IPS-18c (cell line): Measurements from ENCODE around the gene TP53AIP1.

Source experiments
- H3K4me3 ChIP-seq: 2 replicates; pipeline ENCODE4 v1.7.0; 2013; ENCODE audit warnings: low read depth, mild to moderate bottlenecking, low read length, moderate library complexity; ENCODE audit not compliant: insufficient read depth
- H3K9me3 ChIP-seq: one replicate; pipeline ENCODE4 v1.6.1; 2013; ENCODE audit warnings: mild to moderate bottlenecking, low read length, moderate library complexity; ENCODE audit not compliant: control insufficient read depth, insufficient read depth

Gene TP53AIP1

DNA sequence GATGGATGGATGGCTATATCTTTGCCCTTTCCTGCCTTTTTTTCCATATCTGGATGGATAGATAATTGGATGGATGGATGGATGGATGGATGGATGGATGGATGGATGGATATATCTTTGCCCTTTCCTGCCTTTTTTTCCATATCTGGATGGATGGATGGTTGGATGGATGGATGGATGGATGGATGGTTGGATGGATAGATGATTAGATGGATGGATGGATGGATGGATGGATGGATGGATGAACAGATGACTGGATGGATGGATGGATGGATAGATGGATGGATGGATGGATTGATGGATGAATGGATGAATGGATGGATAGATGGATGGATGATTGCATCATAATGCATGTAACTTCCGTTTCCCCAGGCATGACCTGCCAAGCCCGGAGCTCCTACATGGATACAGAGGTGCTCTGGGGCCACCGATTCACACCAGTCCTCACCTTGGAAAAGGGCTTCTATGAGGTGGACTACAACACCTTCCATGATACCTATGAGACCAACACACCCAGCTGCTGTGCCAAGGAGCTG lies 26.6 kb downstream of the TP53AIP1 start:
- H3K4me3 ChIP-seq, result no peak overlapping the region
- no peaks in the 10 kb centered on the region for H3K9me3 ChIP-seq

DNA sequence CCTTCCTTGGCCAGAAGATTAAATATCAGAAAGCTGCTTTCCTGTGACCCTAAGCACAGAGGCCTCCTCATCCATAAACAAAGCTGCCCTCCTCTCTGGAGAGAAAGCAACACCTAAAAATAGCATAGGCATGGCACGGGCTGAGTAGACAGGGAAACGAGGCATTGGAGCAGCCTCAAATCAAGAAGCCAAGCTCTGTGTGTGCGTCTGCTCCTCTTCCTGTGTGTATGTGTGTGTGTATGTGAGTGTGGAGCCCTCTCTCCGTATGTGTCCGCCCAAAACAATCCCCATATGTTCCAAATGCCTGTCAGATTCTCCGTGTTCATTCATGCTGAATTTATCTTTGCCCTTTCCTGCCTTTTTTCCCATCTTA lies 27.5 kb downstream of the TP53AIP1 start:
- no peak overlapping the region for H3K4me3 ChIP-seq
- H3K9me3 ChIP-seq, result no peaks in the 10 kb centered on the region

DNA sequence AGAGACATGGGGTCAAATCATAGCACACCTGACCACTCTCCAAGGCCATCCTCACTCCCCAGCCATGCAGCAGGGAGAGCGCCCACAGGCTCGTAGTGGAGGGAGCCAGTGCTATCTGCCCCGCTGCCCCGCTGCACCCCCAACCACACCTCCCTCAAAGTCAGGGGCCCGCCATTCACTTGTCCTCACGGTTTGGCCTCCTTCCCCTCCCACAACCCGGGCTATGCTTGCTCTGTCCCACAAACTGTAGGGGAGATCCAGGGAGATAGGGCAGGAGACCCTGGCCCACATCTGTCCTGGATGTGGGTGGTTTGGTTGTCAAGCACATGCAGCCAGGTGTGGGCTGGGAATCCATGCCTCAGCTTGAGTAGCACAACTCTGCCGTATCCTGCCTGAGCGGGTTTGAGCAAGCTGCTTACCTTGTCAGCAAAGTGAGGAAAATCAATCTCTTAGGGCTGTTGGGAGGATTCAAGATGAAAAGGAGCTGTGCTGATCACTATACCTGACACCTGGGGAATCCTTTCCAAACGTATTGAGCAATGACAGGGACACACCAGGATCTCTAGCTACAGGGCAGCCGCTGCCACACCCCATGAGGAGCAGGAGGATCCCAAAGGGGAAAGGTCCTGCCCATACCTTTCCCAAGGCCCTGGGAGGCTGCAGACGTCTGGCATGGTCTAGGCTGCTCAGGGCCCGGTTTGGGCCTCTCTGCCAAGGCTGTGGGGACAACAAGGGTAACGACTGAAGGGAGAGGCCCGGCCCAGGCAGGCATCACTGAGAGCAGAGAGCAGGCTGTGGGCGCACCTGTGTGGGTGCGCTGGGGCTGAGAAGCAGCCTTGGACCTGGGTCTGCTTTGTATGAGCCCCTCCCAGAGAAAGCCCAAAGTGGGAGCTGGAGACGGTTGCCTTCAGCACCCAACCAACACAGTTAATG lies 28.2 kb downstream of the TP53AIP1 start:
- no peaks in the 10 kb centered on the region for H3K9me3 ChIP-seq
- no peak overlapping the region for H3K4me3 ChIP-seq

DNA sequence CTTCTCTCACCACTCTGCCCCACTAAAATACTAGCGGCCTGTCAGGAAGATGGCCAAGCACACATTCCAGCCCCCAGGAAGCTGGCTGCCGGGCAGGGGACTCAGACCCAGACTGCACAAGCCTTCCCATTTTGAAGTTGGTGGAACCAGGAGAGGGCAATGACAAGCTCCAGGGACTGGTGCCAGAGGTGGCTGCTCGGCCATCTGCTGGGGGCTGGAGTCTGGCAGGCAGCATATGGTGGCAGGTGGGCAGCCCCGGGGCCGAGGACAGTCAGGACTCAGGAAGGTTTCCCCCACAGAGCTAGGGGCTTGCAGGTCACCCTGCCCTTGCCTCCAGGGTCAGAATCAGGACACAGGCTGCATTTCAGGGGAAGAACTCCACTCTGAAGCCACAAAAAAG lies 28.9 kb downstream of the TP53AIP1 start:
- no peaks in the 10 kb centered on the region for H3K9me3 ChIP-seq
- no peak overlapping the region for H3K4me3 ChIP-seq

DNA sequence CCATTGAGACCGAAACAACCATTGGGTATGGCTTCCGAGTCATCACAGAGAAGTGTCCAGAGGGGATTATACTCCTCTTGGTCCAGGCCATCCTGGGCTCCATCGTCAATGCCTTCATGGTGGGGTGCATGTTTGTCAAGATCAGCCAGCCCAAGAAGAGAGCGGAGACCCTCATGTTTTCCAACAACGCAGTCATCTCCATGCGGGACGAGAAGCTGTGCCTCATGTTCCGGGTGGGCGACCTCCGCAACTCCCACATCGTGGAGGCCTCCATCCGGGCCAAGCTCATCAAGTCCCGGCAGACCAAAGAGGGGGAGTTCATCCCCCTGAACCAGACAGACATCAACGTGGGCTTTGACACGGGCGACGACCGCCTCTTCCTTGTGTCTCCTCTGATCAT lies 31.0 kb downstream of the TP53AIP1 start:
- H3K4me3 ChIP-seq, result no peak overlapping the region
- peaks cover 3% of the 10 kb centered on the region for H3K9me3 ChIP-seq

DNA sequence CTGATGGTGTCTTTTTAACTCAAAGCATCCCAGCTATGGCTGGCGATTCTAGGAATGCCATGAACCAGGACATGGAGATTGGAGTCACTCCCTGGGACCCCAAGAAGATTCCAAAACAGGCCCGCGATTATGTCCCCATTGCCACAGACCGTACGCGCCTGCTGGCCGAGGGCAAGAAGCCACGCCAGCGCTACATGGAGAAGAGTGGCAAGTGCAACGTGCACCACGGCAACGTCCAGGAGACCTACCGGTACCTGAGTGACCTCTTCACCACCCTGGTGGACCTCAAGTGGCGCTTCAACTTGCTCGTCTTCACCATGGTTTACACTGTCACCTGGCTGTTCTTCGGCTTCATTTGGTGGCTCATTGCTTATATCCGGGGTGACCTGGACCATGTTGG lies 31.4 kb downstream of the TP53AIP1 start:
- Histone ChIP-seq H3K4me3 (no peak overlapping the region), H3K9me3 (peaks cover 3% of the 10 kb centered on the region)

DNA sequence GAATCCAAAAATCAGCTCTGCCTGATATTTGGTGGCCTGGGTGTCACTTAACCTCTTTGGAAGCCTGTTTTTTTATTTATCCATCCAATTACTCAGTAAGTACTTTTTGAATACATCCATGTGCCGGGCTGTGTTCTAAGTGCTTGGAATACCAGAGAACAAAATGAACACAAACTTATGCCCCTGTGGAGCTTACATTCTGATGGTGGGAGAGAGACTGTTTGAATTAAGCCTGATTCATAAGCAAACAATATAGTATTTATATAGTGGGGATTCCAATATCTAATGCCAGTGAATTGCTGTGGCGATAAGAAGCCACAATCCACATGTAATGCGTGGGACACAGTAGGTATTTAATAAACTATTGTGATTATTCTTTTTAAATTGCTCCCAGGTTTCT lies 32.1 kb downstream of the TP53AIP1 start:
- Histone ChIP-seq H3K9me3 (peaks cover 3% of the 10 kb centered on the region), H3K4me3 (no peak overlapping the region)

DNA sequence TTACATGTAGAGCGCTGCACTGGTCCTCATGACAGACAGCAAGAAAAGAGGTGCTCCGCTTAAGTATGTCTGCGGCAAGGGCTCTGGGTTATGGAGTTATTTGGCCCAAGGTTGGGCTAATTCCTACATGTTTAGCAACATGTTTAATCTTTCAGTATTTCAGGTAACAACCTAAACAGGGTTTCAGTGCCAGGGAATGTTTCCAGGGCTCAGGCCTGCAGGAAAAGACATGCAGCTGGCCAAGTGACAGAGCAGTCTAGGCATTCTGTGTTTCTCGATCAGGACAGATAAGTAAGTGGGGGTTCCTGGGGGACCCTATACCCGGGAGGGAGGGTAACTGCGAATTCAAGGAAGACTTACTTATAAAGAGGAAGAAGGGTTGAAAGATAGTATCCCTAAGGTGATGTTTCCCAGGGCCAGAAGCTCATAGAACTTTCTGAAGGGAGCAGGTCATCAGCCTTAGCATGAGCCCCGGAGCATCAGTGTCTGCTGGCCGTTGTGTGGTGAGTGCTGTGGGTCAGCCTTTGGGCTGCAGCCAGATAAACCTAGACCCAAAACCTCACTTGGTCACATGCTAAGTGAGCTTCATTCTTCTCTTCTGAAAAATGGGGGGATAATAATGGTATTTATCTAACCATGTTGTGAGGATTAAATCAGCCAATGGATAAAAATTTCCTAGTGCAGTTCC lies 33.1 kb downstream of the TP53AIP1 start:
- Histone ChIP-seq H3K9me3 (peaks cover 3% of the 10 kb centered on the region), H3K4me3 (no peak overlapping the region)

DNA sequence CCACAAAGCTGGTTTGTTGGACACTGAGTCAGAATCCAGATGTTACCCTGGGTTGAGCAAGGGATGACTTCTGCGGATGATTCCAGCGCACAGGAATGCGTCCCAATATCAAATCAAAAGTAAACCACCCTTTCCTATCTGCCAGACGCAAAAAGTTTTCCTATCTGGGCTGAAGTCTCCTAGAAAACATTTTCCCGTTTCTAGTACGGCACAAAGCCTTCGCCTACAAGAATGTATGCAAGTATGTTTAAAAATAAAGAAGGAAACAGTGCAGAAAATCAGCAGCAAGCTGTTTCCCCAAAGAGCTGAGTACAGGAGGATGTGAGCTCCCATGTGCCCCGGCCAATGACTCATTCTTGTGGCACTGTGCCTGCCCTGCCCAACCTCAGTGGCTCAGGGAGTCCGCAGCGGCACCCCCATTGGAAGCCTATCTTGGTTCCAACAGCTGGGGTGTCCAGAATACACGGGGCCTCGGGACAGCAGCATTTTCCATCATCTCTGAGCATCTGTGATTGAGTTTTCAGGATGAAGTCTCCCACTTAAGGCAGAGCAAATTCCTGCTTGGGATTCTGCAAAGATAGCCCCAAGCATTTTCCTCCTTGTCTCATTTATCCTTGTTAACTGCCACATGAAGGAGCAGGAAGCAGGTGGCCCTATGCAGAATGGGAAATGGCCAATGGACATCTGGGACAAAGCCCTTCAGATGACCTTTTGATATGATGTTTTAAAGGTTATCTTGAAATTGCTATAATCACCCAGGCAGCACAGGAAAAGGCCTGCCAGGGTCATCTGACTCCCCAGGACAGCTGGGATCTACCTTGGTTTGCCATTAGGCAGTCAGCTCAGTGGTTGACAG lies 34.1 kb downstream of the TP53AIP1 start:
- no peak overlapping the region for H3K4me3 ChIP-seq
- peaks cover 5% of the 10 kb centered on the region for H3K9me3 ChIP-seq

DNA sequence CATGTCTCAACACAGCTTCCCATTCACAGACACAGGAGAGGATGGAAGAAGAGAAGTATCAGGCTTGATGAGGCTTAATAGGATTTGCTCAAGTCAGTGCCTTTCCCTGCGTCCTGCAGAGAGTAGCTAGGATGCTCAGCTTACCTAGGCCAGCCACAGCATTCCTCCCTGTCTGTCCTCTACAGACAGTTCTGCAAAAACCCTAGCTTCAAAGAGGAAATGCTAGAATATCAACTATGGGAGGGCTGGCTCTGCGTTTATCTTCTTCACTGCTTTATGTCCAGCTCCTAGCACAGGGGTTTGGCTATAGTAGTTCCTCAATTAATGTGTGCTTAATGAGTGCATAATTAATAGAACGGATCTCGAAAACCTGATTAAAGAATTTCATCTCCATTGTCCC lies 35.1 kb downstream of the TP53AIP1 start:
- no peak overlapping the region for H3K4me3 ChIP-seq

DNA sequence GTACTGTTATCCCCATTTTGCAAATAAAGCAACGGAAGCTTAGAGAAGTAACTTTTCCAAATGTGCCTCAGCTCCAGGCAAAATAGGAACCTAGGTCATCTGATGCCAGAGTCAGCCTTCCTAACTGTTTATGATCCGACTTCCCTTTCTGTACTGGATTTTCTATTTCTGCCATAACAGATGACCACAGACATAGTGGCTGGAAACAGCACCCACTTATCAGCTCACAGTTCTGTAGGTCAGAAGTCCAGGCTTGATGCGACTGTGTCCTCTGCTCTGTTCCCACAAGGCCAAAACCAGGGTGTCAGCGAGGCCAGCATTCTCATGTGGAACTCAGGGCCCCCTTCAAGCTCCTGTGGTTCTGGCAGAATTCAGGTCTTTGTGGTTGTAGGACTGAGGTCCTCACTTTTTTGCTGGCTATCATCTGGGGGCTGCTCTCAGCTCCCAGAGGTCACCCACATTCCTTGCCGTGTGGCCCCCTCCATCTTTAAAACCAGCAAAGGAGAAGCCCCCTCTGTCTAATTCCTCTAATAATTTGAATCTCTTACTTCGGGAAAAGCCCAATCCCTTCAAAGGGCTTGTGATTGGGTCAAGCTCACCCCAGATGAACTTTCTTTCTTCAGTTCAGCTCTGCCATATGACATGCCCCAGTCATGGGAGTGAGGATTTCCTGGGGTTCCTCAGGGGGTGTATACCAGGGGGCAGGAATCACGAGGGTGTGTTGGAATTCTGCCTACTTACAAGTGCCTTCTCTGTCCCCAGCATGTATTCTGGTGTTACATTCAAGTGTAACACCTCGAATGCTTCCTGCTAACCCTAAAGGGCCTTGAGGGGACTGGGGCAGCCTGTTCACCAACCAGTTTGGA lies 36.3 kb downstream of the TP53AIP1 start:
- Histone ChIP-seq H3K4me3 (no peak overlapping the region), H3K9me3 (peaks cover 5% of the 10 kb centered on the region)

More for the DNA sequence above, 35.1 kb downstream of the TP53AIP1 start:
- H3K9me3 ChIP-seq, result peaks cover 5% of the 10 kb centered on the region

DNA sequence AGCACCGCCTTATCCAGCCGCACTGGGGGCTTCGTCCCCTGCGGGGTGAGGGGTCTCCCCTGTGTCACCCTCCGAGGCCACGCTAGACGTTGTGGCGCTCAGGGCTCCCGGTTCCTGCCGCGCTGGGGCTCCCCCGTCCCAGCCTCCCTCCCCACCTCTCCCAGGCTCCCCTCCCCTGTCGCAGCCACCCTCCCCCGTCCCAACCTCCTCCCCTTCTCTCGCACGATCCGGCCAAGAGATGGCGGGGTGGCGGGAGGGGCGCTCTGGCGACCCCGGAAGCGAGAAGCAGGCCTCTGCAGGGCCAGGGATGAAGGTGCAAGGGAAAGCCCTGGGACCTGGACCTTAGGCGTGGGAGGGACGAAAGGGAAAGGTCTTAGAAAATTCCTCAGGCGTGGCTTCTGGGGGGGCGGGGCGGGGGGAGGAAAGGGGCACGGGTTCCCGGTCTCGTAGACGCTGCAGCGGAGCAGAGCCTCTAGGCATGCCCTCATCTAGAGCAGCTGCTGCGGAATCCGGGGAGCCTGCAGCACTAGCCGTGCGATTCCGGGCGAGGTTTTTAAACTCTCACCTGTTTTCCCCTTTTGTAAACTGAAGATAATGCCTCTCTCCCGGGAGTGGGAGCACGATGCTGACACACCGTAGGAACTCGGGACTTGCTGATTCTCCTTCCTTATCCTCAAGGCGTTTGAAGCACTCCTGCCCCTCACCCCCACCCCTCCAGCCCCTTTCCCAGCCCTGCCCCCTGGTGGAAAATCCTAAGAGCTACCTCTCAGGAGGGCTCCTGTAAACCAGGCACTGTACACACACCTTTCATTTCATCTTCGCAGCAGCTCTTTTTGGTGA lies 37.1 kb downstream of the TP53AIP1 start:
- peaks cover 5% of the 10 kb centered on the region for H3K9me3 ChIP-seq
- H3K4me3 ChIP-seq, result peak overlapping the region; percentile 53

DNA sequence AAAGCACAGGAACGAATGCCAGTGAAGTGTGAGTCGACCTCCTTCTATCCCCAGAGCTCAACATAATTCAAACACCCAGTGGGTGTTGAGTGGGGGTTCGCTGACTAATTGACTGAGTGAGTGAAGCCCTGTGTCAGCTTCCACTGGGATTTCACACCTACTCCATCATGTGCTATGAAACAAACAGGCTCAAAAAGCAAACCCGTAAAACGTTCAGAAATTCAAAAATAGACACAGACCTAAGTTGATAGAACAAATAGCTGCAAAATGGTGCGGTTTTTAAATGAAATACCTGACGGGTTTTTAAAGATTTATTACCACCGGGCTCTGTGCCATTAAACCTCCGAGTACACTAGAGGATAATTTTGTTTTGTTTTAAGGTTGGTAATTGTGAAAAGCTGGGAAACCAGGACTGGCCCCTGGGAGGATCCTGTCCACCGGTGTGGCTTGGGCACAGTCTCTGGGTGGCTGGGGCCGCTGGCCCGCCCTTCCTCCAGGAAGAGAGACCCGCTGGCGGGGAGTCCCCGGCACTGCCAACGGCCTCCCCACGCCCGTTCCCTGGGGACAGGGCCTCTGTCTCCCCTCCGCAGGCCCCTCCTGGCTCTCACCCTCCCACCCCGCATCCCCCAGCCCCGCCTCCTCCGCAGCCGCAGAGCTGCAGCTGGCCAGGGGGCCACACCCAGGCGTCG lies 37.9 kb downstream of the TP53AIP1 start:
- H3K4me3 ChIP-seq, result peak overlapping the region; percentile 53
- peaks cover 5% of the 10 kb centered on the region for H3K9me3 ChIP-seq

DNA sequence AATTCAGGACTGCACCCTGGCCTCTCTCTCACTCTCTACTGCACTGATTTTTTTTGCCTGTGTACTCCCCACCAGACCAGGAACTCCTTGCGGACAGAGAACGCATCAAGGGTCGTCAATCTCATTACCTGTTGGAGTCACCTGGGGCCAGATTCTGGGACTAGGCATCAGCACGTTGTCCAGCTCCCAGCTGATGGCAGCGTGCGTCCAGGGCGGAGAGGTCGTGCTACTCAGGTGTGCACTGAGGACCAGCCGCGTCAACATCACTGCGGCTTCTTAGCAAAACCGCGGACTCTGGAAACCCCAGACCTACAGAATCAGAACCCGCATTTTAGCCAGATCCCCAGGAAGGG lies 38.4 kb downstream of the TP53AIP1 start:
- peak overlapping the region; percentile 38; the same call in 1 of the 2 replicates for H3K4me3 ChIP-seq
- H3K9me3 ChIP-seq, result peaks cover 5% of the 10 kb centered on the region
